GM10248 (cell line): ENCODE data around the gene TGFBR2.

Experiments used
- CTCF ChIA-PET: fragments of 300-600 bp; sonication (Branson Sonifier 250); formaldehyde crosslinking; extraction: SDS; loops from one replicate; lab custom pipeline; 2021; ENCODE audit warnings: antibody characterized with exemption; lab: Yijun Ruan, JAX
- POLR2A ChIA-PET: fragments of 350-650 bp; sonication (Branson Sonifier 250); formaldehyde crosslinking; extraction: SDS; loops from one replicate; lab custom pipeline; 2020; ENCODE audit warnings: antibody characterized with exemption; lab: Yijun Ruan, JAX
- DNase-seq: peaks from one replicate; pipeline ENCODE4 v3.0.0; 2012; ENCODE audit errors: extremely low spot score
- TF ChIP-seq, protein P1 (sequence below): IDR thresholded peaks from 2 replicates; pipeline ENCODE4 v1.5.1; 2012; ENCODE audit warnings: mild to moderate bottlenecking, low read depth; ENCODE audit errors: extremely low read depth, missing control alignments, control extremely low read depth

Gene TGFBR2

DNA sequence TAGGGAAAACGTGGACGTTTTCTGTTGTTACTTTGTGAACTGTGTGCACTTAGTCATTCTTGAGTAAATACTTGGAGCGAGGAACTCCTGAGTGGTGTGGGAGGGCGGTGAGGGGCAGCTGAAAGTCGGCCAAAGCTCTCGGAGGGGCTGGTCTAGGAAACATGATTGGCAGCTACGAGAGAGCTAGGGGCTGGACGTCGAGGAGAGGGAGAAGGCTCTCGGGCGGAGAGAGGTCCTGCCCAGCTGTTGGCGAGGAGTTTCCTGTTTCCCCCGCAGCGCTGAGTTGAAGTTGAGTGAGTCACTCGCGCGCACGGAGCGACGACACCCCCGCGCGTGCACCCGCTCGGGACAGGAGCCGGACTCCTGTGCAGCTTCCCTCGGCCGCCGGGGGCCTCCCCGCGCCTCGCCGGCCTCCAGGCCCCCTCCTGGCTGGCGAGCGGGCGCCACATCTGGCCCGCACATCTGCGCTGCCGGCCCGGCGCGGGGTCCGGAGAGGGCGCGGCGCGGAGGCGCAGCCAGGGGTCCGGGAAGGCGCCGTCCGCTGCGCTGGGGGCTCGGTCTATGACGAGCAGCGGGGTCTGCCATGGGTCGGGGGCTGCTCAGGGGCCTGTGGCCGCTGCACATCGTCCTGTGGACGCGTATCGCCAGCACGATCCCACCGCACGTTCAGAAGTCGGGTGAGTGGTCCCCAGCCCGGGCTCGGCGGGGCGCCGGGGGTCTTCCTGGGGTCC lies at the start of gene TGFBR2:
TGFBR2 (plus strand) TSS at position 301 of the 731 bp plus-strand sequence; CDS start at position 584, 283 bp downstream.
- ChIA-PET POLR2A (no interaction called here), CTCF (interaction anchor here (1.4 to 2.2 kb wide), 2 partner anchors 10 to 87 kb away, joined by 6 to 9 read pairs; no protein-coding TSS in a partner anchor)
- peak; percentile 64 for DNase-seq
- TF ChIP-seq, protein P1, sequence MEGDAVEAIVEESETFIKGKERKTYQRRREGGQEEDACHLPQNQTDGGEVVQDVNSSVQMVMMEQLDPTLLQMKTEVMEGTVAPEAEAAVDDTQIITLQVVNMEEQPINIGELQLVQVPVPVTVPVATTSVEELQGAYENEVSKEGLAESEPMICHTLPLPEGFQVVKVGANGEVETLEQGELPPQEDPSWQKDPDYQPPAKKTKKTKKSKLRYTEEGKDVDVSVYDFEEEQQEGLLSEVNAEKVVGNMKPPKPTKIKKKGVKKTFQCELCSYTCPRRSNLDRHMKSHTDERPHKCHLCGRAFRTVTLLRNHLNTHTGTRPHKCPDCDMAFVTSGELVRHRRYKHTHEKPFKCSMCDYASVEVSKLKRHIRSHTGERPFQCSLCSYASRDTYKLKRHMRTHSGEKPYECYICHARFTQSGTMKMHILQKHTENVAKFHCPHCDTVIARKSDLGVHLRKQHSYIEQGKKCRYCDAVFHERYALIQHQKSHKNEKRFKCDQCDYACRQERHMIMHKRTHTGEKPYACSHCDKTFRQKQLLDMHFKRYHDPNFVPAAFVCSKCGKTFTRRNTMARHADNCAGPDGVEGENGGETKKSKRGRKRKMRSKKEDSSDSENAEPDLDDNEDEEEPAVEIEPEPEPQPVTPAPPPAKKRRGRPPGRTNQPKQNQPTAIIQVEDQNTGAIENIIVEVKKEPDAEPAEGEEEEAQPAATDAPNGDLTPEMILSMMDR = no peak

DNA sequence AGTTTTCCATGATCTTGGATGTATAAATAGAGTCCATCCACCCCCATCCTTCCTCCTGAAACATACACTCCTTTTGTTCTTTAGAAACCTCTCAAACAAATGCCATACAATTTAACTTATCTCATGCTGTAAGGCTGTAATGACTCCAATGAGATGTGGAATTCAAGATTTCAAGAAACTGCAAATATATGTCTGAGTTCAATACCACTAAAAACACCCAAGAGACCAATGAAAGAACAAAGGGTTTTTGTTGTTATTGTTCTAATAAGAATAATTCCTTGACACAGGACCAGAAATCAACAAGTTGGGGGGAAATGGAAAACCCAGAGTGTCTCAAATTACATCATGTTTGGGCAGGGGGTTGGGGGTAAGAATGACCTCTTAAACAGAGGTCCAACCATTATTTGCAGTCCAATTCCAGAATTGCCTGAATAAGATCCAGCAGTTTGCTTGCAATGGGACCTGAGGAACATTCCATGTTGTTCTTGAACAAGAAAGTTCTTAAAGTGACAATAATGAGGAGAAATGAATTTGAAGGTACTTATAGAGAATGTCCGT lies 48.6 kb upstream of the TGFBR2 start:
- CTCF ChIA-PET = interaction anchor here (1.0 to 1.1 kb wide), 2 partner anchors 10 to 202 kb away, joined by 3 read pairs; no protein-coding TSS in a partner anchor

DNA sequence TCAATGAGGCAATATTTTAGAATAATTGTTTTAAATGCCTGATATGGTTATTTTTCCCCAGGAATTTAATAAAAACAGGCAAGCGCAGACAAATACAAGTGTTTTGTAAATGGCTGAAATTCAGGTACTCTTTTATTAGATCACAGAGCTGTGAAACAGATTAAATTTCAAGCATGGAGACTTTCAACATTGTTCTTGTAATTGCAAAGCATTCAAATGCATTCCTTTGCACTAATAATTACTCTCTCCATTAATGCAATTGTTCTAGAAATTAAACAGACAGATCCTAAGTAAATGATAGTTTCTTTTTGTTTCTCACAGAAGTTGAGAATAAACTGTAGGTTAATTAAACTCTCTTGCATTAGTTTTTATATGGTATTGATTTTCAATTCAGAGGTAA lies 42.4 kb upstream of the TGFBR2 start:
- ChIA-PET POLR2A (no interaction called here), CTCF (no interaction called here)
- DNase-seq = no peak
- TF ChIP-seq, protein P1 = no peak

More for the DNA sequence above, 48.6 kb upstream of the TGFBR2 start:
- POLR2A ChIA-PET = no interaction called here
- TF ChIP-seq, protein P1 = no peak
- DNase-seq = no peak

DNA sequence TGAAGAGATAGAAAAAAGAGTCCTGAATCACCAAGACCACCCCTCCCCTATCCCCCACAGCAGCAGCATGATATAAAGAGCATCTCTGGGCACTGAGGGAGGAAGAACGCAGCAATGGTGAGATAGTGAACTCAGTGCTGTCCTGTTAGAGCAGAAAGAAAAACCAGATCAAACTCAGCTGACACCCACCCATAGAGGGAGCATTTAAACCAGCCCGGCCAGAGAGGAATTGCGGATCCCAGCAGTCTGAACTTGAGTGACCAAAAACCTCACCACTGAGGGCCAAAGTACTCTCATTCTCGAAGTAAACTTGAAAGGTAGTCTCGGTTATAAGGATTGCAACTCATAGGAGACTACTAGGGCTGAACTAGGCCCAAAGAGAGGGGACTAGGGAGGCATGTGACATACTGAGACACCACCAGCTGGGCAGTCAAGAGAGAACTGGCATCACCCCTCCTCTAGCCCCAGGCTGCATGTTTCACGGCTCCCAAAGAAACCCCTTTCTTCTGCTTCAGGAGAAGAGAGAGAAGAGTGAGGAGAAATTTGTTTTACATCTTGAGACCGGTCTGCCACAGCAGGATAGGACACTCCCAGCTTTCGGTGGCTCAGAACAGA lies 39.2 kb upstream of the TGFBR2 start:
- ChIA-PET CTCF (interaction anchor here (1.6 kb wide), 1 partner anchor 9 kb away, joined by 3 read pairs; no protein-coding TSS in a partner anchor), POLR2A (no interaction called here)
- DNase-seq = no peak
- TF ChIP-seq, protein P1 = no peak

DNA sequence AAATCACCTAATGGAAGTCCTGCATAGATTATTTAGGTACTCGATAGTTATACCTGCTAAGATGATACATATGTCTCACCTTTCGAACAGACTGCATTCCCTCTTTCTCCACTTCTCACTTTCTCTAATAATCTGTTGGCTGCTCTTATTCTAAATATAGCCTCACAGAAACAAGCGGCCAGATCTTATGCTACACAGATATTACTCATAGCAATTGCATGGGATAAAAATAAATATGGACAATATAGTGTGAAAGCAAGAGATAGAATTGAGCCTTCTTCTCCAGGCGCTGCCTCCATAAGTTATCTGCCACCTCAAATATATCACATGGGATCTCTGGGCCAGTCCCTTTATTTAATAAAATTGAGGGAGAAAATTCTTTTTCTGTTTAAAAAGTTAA lies 29.5 kb upstream of the TGFBR2 start:
- CTCF ChIA-PET = no interaction called here
- POLR2A ChIA-PET = no interaction called here

DNA sequence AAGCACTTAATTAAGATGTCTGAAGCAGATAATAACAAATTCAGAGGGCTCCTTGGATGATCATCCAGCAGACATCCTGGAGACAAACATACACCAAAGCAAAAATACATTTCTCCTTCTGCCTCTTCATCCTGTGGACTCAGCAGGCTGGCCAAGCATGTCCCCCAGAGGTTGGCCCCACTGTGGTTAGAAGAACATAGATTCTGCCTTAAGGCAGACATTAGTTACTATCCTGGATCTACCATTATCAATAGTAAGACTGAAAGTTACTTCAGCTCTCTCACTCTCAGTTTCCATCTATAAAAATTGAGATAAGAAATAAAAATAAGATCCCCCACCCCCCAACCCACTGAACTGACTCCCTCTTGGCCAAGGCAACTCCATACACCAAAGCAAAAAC lies 28.6 kb upstream of the TGFBR2 start:
- ChIA-PET CTCF (no interaction called here), POLR2A (no interaction called here)
- TF ChIP-seq, protein P1 = no peak

More for the DNA sequence above, 29.5 kb upstream of the TGFBR2 start:
- TF ChIP-seq, protein P1 = no peak
- no peak for DNase-seq

More for the DNA sequence above, 28.6 kb upstream of the TGFBR2 start:
- DNase-seq = no peak
